GM21737 (cell line): Measurements from ENCODE around the gene RNF212B.
A peak's percentile ranks its signal among the peaks of the same experiment; 100 is the strongest.

Source experiments
- ATAC-seq: cut with Tn5 transposase; IDR thresholded peaks from one replicate; pipeline ENCODE4 v1.9.1; 2021; ENCODE audit warnings: mild to moderate bottlenecking, moderate library complexity; ENCODE audit not compliant: unreplicated experiment

Gene RNF212B

GRCh38 chr14:23319746-23320583 is 82.2 kb downstream of the RNF212B start:
- ATAC-seq, result no peak

DNA sequence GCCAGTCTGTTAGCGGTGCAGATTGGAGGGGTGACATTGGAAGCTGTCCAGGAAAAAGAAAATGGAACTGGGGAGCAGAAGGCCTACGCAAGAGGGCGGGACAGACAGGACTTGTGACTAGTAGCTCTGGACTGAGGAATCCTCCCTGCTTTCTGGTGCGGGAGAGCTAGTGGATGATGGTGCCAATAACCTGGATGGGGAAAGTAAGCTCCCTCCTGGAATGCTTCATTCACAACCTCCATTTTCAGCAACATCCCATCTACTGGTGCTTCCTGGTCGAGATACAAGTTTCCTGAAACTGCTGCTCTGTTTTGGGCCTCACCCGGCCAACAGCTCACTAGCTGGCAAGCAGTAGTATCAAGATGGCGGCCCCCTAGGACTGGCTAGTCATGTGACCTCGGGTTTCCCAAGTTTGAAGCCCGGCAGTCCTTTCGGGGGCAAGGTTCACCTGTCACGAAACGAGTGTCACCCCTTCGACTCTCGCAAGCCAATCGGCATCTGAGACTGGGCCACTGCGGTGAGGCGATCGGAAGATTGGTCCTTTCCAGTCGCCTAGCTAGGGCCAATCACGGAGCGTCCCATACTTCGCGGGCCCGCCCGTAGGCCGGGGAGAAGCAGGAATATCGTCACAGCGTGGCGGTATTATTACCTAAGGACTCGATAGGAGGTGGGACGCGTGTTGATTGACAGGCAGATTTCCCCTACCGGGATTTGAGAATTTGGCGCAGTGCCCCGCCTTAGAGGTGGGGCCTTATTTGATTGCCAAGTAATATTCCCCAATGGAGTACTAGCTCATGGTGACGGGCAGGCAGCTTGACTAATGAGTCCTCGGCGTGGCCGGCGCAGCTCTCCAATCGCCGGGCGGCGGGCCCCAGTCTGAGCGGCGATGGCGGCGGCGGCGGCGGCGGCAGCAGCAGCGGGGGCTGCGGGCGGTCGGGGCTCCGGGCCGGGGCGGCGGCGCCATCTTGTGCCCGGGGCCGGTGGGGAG is 83.1 kb downstream of the RNF212B start, which contains the start of gene PABPN1:
Gene PABPN1, plus strand, starts transcription at position 874 of the 988 bp plus-strand sequence. Its CDS starts 13 bp downstream, at position 887.
- ATAC-seq, result peak; percentile 87

DNA sequence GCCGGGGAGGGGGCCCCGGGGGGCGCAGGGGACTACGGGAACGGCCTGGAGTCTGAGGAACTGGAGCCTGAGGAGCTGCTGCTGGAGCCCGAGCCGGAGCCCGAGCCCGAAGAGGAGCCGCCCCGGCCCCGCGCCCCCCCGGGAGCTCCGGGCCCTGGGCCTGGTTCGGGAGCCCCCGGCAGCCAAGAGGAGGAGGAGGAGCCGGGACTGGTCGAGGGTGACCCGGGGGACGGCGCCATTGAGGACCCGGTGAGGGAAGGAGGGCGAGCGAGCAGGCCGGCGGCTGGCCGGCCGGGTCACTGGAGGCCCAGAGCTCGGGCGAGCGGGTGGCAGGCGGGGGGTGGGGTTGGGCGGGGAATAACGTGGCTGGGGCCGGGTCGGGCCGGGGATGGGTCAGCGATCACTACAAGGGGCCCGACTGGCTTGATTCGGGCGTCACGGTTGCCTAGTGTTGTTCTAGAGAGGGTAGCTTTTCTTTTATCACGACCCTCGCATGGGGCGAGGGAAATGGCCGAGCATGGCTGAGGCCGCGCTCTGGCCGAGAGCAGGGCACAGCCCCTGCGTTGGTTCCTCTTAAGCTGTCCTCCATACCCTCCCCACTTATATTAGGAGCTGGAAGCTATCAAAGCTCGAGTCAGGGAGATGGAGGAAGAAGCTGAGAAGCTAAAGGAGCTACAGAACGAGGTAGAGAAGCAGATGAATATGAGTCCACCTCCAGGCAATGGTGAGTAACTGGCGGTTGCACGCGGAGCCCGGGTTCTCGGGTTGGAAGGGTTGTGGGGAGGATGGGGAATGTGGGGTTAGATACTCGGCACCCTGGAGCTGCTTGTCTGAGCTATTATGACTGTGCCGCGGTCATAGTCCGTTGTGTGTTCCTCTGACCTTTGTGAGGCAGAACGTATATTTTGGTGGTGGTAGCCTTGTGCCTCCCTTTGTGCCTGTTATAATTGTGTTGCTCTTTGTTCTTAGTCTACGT is 84.1 kb downstream of the RNF212B start:
- peak; percentile 10 for ATAC-seq
